GM12874 (cell line): ENCODE measurements around the gene ADAMTSL1.

Experiments used
- TF ChIP-seq, protein P1 (sequence below): IDR thresholded peaks from 2 replicates; pipeline ENCODE4 v1.5.1; 2011; ENCODE audit warnings: low read depth, mild to moderate bottlenecking, control low read depth, low read length, moderate library complexity; ENCODE audit not compliant: insufficient read depth

The ADAMTSL1 gene

DNA sequence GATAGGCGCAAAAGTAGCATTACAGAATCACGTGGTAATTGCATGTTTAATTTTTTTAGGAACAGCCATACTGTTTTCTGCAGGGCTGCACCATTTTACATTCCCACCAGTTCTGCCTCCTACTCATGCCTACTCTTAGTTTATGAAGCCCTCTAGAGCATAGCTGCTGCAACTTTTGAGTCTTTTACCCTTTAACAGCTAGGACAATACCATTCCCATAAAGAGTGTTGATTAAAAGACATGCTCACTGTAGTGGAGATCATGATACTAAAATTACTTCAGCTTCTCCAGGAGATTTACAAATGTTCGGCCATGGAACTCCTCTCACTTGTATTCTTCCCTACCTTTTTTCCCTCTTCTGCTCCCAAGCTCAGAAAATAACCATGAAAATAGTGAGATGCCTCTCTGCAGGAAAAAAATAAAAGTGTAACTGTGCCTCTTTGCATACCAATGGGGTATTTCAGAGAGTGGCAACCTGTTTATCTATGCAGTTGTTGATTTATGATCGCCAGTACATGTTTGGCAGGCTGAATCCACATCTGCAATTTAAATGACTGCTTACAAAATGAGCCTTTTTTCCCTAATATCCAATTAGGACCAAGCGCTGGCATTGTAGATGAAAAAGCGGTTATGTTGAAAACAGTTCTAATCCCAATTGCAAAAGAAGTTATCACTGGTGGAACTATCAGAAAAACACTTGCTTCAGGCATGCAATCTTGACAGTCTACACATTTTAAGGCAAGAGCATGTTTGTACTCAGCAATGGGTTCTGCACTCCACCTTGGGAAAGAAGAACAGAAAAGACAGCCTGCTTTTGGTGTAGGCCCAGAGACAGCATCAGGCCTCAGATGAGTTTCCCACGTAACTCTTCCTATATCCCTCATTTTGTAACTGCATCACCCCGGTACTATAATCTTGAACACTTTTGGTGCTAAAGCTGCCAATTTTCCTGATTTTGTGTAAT, 131.1 kb downstream of the ADAMTSL1 start:
- TF ChIP-seq, protein P1, sequence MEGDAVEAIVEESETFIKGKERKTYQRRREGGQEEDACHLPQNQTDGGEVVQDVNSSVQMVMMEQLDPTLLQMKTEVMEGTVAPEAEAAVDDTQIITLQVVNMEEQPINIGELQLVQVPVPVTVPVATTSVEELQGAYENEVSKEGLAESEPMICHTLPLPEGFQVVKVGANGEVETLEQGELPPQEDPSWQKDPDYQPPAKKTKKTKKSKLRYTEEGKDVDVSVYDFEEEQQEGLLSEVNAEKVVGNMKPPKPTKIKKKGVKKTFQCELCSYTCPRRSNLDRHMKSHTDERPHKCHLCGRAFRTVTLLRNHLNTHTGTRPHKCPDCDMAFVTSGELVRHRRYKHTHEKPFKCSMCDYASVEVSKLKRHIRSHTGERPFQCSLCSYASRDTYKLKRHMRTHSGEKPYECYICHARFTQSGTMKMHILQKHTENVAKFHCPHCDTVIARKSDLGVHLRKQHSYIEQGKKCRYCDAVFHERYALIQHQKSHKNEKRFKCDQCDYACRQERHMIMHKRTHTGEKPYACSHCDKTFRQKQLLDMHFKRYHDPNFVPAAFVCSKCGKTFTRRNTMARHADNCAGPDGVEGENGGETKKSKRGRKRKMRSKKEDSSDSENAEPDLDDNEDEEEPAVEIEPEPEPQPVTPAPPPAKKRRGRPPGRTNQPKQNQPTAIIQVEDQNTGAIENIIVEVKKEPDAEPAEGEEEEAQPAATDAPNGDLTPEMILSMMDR, result no peak

DNA sequence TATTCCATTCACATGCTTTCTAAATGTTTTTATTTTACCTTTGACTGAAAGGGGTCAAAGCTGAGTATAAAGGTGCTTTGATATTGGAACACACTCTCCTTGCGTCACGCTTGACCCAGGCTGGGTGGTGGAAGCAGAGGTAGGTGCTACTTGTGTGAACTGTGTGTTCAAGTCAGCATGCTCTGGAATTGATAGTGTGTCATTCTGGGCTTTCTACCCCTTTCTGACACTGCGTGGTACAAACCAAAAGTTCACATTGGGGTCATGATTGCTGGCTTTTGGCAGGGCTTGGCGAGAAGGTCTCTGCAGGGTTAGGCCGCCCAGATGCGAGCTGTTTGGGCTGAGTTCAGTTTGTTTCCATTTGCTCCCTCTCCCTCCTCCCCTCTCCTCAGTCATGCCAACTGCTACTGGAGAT, 131.8 kb downstream of the ADAMTSL1 start:
- TF ChIP-seq, protein P1, result no peak

DNA sequence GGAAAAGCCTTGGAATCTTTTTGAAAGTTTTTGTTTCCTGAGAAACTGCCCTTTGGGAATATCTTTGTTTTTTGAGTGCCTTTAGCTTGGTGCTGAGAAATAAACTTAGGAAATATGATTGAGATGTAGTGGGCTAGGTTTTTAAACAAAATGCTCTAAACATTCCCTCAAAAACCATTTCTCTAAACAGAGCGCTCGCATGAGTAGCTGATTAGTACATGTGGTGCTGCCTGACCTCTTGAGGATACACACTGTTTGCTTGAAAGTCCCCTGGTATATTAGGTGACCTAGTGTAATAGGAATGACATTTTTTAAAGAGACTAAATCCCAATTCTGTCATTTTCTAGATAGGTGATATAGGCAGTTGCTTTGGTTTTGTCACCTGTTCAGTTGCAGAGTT, 132.3 kb downstream of the ADAMTSL1 start:
- TF ChIP-seq, protein P1, result no peak

DNA sequence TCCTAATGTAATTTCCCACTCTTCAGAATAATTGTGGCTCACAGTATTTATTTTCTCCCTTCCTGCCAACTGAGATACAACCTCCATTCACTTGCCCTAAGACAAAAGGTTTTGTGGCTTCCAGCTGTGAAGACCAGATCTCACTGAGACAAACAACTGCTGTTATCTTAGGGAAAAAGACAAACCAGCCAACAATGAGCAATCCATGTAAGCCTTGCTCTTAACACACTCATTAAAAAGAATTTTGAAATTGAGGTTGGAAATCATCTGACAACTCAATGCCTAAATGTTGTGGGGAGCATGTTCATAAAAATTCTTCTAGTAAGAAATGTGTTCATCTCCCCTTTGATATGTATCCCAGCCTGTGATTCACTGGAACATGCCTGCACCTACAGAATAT, 132.9 kb downstream of the ADAMTSL1 start:
- TF ChIP-seq, protein P1, result no peak

DNA sequence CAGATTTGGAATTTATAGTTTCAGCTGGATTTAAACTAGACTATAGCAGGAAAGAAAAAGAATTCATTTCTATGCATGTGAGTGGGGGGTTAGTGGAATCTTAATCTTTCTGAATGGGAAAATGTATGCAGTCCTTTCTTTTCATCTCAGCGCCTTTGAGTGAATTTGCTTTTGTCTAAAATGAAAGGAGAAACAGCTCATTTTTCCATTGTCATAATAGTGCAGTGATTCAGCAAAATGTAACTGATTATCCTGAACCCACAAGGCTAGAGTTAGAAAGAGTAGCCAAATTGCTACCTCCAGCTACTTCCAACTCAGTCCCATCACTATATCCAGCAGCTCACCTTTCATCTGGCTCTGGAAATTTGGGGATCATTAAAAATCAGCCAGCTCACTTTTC, 134.4 kb downstream of the ADAMTSL1 start:
- TF ChIP-seq, protein P1, result no peak

DNA sequence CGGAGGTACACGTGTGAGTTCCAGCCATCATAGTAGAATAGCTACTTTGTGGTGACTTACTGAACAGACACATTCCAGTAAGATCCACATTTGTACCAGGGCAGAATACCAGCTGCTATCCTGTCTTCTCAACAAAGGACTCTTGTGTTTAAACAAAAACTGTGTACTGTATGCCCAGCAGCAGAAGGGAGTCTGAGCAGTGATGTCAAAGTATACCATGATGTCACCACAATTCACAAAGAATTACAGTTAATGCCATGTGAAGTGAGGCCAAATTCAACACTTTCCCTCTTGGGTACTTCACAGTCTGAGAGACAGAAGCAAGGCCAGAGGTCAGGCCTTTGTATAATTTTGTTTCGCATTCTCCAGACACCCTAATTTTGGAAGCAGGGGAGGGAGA, 137.0 kb downstream of the ADAMTSL1 start:
- TF ChIP-seq, protein P1, result no peak

DNA sequence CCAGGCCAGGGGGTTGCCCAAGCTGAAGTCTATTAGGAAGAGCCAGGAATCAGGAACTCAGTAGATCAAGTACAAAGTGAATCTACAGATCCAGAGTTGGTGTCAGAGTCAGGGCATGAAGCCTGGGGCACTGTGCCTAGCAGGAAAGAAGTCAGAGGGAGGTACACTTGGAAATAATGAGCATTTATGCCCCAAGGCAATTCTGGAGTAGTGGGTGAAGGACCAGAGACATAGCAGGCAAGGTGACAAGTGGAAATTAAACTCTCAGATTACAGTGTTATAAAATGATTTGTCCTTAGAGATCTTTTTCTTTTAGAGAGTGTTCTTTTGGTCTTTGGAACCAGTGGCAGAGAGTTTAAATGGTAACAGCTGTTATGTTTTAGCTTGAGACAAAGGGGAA, 138.0 kb downstream of the ADAMTSL1 start:
- TF ChIP-seq, protein P1, result no peak
